Mammary epithelial cell (primary cell): ENCODE measurements around the gene LRRC47.

Source experiments
- EZH2 ChIP-seq: IDR thresholded peaks from 2 replicates; pipeline ENCODE4 v1.6.1; 2012; ENCODE audit warnings: low read length, inconsistent platforms, borderline replicate concordance
- TF ChIP-seq, protein P1 (sequence below), 2 donors: IDR thresholded peaks in 1 of 2; conservative IDR thresholded peaks in 1 of 2; 2 replicates each; pipeline ENCODE4 v1.5.1; 2011 to 2012; ENCODE audit warnings: inconsistent platforms in 2 of 2, low read length in 2 of 2, mild to moderate bottlenecking in 2 of 2, control low read depth in 1 of 2, low read depth in 1 of 2; ENCODE audit not compliant: insufficient read depth in 1 of 2; ENCODE audit errors: extremely low read depth in 1 of 2

- TF ChIP-seq, protein P1, sequence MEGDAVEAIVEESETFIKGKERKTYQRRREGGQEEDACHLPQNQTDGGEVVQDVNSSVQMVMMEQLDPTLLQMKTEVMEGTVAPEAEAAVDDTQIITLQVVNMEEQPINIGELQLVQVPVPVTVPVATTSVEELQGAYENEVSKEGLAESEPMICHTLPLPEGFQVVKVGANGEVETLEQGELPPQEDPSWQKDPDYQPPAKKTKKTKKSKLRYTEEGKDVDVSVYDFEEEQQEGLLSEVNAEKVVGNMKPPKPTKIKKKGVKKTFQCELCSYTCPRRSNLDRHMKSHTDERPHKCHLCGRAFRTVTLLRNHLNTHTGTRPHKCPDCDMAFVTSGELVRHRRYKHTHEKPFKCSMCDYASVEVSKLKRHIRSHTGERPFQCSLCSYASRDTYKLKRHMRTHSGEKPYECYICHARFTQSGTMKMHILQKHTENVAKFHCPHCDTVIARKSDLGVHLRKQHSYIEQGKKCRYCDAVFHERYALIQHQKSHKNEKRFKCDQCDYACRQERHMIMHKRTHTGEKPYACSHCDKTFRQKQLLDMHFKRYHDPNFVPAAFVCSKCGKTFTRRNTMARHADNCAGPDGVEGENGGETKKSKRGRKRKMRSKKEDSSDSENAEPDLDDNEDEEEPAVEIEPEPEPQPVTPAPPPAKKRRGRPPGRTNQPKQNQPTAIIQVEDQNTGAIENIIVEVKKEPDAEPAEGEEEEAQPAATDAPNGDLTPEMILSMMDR (conservative IDR thresholded peaks at IDR 0.05 in 1 of 2, IDR thresholded peaks at IDR 0.05 in 1 of 2; ENCODE audit: extremely low read depth in 1 of 2, insufficient read depth in 1 of 2, low read depth in 1 of 2, low read length in 2 of 2) = no peak
- TF ChIP-seq EZH2 = no peak
These were observed 45.2 kb upstream of the LRRC47 start for GRCh38 chr1:3841491-3841890.
